Stomach smooth muscle (tissue), 2 donors: ENCODE measurements around the gene SYNM.

Experiments
- H3K27ac ChIP-seq: one replicate; pipeline ENCODE4 v1.7.0; 2013; ENCODE audit warnings: mild to moderate bottlenecking, low read length, inconsistent platforms
- H3K27me3 ChIP-seq, 2 donors: one replicate each; pipeline ENCODE4 v1.7.0; 2013; ENCODE audit warnings: low read length in 2 of 2; ENCODE audit not compliant: insufficient read depth in 2 of 2, control insufficient read depth in 1 of 2
- H3K36me3 ChIP-seq, 2 donors: one replicate each; pipeline ENCODE4 v1.7.0; 2013; ENCODE audit warnings: low read length in 2 of 2; ENCODE audit not compliant: control insufficient read depth in 2 of 2, insufficient read depth in 2 of 2
- H3K4me1 ChIP-seq: one replicate; pipeline ENCODE4 v1.7.0; 2013; ENCODE audit warnings: low read length; ENCODE audit not compliant: control insufficient read depth, insufficient read depth
- H3K4me3 ChIP-seq, 2 donors: one replicate each; pipeline ENCODE4 v1.7.0; 2013; ENCODE audit warnings: low read length in 2 of 2
- H3K9ac ChIP-seq, 2 donors: one replicate each; pipeline ENCODE4 v1.7.0; 2013; ENCODE audit warnings: low read length in 2 of 2, mild to moderate bottlenecking in 1 of 2
- H3K9me3 ChIP-seq, 2 donors: one replicate each; pipeline ENCODE4 v1.7.0; 2013; ENCODE audit warnings: low read length in 2 of 2; ENCODE audit not compliant: control insufficient read depth in 2 of 2
- donor health status: healthy.
- donor health status: Pancreatic carcinoma.

SYNM gene

GRCh38 chr15:99085413-99086326 is 19.2 kb upstream of the SYNM start:
- Histone ChIP-seq H3K9ac (no peak overlapping the region), H3K36me3 (no peaks in the 10 kb centered on the region), H3K27me3 (no peaks in the 10 kb centered on the region), H3K27ac (no peak overlapping the region), H3K4me1 (peaks cover 4% of the 10 kb centered on the region), H3K4me3 (no peak overlapping the region), H3K9me3 (peaks cover 0 to 3% of the 10 kb centered on the region in 2 donors)

- H3K27ac ChIP-seq: no peak overlapping the region
- H3K4me3 ChIP-seq: no peak overlapping the region
- peaks cover 4% of the 10 kb centered on the region for H3K4me1 ChIP-seq
- no peaks in the 10 kb centered on the region for H3K36me3 ChIP-seq
- H3K9me3 ChIP-seq: peaks cover 0 to 3% of the 10 kb centered on the region in 2 donors
- no peak overlapping the region for H3K9ac ChIP-seq
- H3K27me3 ChIP-seq: no peaks in the 10 kb centered on the region
Observed at GRCh38 chr15:99086327-99086667, 18.6 kb upstream of the SYNM start.

GRCh38 chr15:99087405-99087943 is 17.4 kb upstream of the SYNM start:
- Histone ChIP-seq H3K4me3 (no peak overlapping the region), H3K36me3 (no peaks in the 10 kb centered on the region), H3K9ac (no peak overlapping the region), H3K27ac (no peak overlapping the region), H3K27me3 (no peaks in the 10 kb centered on the region), H3K4me1 (peaks cover 4% of the 10 kb centered on the region), H3K9me3 (peaks cover 0 to 3% of the 10 kb centered on the region in 2 donors)

GRCh38 chr15:99090011-99090699 is 14.7 kb upstream of the SYNM start:
- Histone ChIP-seq H3K4me1 (peaks cover 4% of the 10 kb centered on the region), H3K4me3 (no peak overlapping the region), H3K36me3 (no peaks in the 10 kb centered on the region), H3K9me3 (no peaks in the 10 kb centered on the region), H3K27me3 (no peaks in the 10 kb centered on the region), H3K27ac (no peak overlapping the region), H3K9ac (no peak overlapping the region)

GRCh38 chr15:99090938-99091337 is 13.9 kb upstream of the SYNM start:
- H3K4me1 ChIP-seq: peaks cover 4% of the 10 kb centered on the region
- H3K36me3 ChIP-seq: no peaks in the 10 kb centered on the region
- H3K4me3 ChIP-seq: no peak overlapping the region
- no peak overlapping the region for H3K27ac ChIP-seq
- no peaks in the 10 kb centered on the region for H3K9me3 ChIP-seq
- H3K9ac ChIP-seq: no peak overlapping the region
- no peaks in the 10 kb centered on the region for H3K27me3 ChIP-seq

- Histone ChIP-seq H3K9ac (no peak overlapping the region), H3K4me1 (peaks cover 12% of the 10 kb centered on the region)
Observed at GRCh38 chr15:99092554-99093172, 12.2 kb upstream of the SYNM start.

GRCh38 chr15:99095626-99096025 is 9.3 kb upstream of the SYNM start:
- H3K27me3 ChIP-seq: no peaks in the 10 kb centered on the region
- no peak overlapping the region for H3K9ac ChIP-seq
- no peaks in the 10 kb centered on the region for H3K36me3 ChIP-seq
- H3K27ac ChIP-seq: no peak overlapping the region
- peaks cover 23% of the 10 kb centered on the region for H3K4me1 ChIP-seq
- H3K9me3 ChIP-seq: no peaks in the 10 kb centered on the region
- H3K4me3 ChIP-seq: no peak overlapping the region

More at GRCh38 chr15:99092554-99093172, 12.2 kb upstream of the SYNM start:
- H3K27me3 ChIP-seq: no peaks in the 10 kb centered on the region
- no peak overlapping the region for H3K27ac ChIP-seq
- no peaks in the 10 kb centered on the region for H3K9me3 ChIP-seq
- H3K4me3 ChIP-seq: no peak overlapping the region
- H3K36me3 ChIP-seq: no peaks in the 10 kb centered on the region

GRCh38 chr15:99096173-99096893 is 8.5 kb upstream of the SYNM start:
- no peak overlapping the region for H3K9ac ChIP-seq
- H3K27me3 ChIP-seq: no peaks in the 10 kb centered on the region
- peaks cover 24% of the 10 kb centered on the region for H3K4me1 ChIP-seq
- H3K36me3 ChIP-seq: no peaks in the 10 kb centered on the region
- H3K9me3 ChIP-seq: no peaks in the 10 kb centered on the region
- no peak overlapping the region for H3K4me3 ChIP-seq
- H3K27ac ChIP-seq: peak overlapping the region; percentile 37

- Histone ChIP-seq H3K27me3 (no peaks in the 10 kb centered on the region), H3K27ac (peak overlapping the region; percentile 37), H3K36me3 (no peaks in the 10 kb centered on the region), H3K9me3 (no peaks in the 10 kb centered on the region), H3K4me3 (no peak overlapping the region), H3K9ac (no peak overlapping the region), H3K4me1 (peaks cover 24% of the 10 kb centered on the region)
Observed at GRCh38 chr15:99096894-99097426, 7.9 kb upstream of the SYNM start.
